GM21717 (cell line): Measurements from ENCODE around the gene NEMP1.
"Not testable (repeated sequence)": the region's sequence is repeated elsewhere in the genome, so short reads cannot be mapped to it uniquely, and the experiment has no call there.

ENCODE experiments used
- ATAC-seq: cut with Tn5 transposase; IDR thresholded peaks from one replicate; pipeline ENCODE4 v1.9.1; 2021; ENCODE audit warnings: mild to moderate bottlenecking, moderate library complexity; ENCODE audit not compliant: unreplicated experiment

The NEMP1 gene, protein sequence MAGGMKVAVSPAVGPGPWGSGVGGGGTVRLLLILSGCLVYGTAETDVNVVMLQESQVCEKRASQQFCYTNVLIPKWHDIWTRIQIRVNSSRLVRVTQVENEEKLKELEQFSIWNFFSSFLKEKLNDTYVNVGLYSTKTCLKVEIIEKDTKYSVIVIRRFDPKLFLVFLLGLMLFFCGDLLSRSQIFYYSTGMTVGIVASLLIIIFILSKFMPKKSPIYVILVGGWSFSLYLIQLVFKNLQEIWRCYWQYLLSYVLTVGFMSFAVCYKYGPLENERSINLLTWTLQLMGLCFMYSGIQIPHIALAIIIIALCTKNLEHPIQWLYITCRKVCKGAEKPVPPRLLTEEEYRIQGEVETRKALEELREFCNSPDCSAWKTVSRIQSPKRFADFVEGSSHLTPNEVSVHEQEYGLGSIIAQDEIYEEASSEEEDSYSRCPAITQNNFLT

GRCh38 chr12:57078519-57079404 lies at the start of gene NEMP1:
Gene NEMP1 (minus strand): TSS chr12:57078791. CDS start chr12:57078745, 46 bp downstream.
- peak; percentile 97 for ATAC-seq

DNA sequence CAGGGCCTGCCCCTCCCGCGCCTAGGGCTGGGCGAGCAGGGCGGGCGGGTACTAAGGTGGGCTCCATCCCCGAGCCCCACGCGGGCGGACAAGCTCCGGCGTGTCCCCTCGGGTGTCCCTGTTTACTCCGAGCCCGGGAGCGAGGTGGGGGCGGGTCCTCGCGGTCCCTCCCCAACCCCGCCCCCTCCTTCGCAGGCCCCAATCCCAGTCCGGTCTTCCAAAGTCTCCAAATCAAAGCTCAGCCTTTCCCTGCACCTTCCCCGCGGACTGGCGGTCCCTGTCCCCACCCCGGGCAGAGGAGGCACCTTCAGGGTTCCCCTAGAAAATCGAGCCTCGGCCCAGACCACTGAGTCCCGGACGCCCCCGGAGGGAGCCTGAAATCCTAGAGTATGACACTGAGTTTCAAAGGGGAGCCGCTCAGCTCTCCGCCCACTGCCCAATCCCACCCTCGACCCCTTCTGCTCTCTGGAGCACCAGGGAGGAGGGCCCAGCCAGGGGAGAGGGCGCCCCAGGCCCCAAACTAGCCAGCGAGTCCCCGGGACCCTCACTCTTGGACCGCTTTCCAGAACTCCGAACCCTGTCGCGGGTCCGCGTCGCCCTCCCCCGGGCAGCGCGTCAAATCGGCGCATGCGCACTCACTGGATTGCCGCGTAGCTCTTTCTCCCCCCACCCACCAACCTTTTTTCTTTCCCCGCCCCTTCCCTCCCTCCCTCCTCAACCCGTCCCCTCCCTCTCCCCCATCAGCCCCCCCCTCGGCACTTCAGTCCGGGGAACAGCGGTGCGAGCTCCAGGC lies 49.3 kb upstream of the NEMP1 start, which contains the start of gene LRP1:
LRP1 (plus strand) TSS at position 758 of the 793 bp plus-strand sequence. CDS start 482 bp downstream, outside the sequence.
- no peak for ATAC-seq

GRCh38 chr12:57127101-57127725 lies 48.6 kb upstream of the NEMP1 start:
- no peak for ATAC-seq

- ATAC-seq = no peak
Measured at GRCh38 chr12:57126561-57126960, 48.0 kb upstream of the NEMP1 start.

DNA sequence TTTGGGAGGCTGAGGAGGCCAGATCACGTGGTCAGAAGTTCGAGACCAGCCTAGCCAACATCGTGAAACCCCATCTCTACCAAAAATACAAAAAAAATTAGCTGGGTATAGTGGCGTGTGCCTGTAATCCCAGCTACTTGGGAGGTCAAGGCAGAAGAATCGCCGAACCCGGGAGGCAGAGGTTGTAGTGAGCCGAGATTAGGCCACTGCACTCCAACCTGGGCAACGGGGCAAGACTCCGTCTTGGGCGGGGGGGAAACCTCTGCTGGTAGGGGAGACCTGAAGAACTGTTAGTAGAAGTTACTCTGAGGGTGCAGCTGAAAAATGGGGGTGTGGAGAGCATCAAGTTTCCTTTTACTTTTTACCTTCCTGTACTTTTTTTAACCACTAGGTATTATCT lies 47.5 kb upstream of the NEMP1 start:
- no peak for ATAC-seq

- no peak for ATAC-seq
Measured at GRCh38 chr12:57124261-57124877, 45.8 kb upstream of the NEMP1 start.

DNA sequence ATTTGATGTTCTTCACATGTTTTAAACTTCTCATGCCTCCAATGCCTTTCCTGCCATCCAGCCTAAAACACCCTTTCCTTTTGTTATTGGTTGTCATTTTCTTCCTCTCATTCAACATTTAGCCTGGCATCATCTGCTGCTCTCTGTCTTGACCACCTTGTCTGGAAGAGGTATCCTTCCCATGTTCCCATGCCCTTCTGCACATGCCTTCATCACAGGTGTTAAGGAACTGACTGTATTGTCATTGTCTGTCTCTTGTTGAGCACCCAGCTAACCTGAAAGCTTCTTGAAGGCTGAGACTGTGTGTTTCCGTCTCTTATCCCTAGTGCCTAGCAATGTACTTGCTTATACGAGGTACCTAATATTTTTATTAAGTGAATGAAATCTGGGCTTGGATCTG lies 45.2 kb upstream of the NEMP1 start:
- ATAC-seq = no peak

DNA sequence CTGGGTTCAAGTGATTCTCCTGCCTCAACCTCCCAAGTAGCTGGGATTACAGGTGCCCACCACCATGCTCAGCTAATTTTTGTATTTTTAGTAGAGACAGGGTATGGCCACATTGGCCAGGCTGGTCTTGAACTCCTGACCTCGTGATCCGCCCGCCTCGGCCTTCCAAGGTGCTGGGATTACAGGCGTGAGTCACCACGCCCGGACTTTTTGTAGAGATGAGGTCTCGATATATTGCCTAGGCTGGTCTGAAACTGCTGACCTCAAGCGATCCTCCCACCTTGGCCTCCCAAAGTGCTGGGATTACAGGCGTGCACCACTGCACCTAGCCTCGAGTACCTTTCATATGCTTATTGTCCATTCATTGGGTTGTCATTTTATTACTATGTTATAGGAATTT lies 42.1 kb upstream of the NEMP1 start:
- ATAC-seq = not testable (repeated sequence)

DNA sequence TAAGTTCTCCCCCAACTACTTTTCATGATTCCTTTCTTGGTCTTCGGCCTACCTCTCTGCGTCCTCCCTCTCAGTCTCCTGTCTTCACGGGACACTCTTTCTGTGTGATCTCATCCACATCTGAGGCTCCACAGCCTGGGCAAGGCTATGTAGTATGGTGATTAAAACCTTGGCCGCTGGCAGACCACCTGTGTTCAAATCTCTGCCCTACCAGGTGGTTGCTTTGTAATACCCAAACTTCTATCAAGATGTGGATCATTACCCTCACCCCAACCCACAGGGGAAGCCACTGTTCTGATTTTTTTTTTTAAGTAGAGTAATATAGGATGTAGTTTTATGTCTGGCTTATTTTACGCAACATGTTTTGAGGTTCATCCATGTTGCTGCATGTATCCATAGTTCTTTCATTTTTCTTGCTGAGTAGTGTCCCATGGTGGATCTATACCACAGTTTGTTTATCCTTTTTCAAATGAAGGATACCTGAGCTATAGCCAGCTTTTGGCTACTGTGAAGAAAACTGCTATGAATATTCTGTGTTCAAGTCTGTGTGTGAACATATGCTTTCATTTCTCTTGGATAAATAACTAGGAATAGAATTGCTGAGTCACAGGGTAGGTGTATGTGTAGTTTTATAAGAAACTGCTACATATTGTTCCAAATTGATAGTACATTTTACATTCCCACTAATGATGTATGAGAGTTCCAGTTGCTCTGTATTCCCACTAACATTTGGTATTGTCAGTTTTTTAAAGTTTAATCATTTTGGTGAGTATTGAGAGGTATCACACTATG lies 40.9 kb upstream of the NEMP1 start:
- ATAC-seq = no peak

GRCh38 chr12:57118711-57119271 lies 40.2 kb upstream of the NEMP1 start:
- ATAC-seq = peak; percentile 63

- no peak for ATAC-seq
Measured at GRCh38 chr12:57116580-57117281, 38.1 kb upstream of the NEMP1 start.

DNA sequence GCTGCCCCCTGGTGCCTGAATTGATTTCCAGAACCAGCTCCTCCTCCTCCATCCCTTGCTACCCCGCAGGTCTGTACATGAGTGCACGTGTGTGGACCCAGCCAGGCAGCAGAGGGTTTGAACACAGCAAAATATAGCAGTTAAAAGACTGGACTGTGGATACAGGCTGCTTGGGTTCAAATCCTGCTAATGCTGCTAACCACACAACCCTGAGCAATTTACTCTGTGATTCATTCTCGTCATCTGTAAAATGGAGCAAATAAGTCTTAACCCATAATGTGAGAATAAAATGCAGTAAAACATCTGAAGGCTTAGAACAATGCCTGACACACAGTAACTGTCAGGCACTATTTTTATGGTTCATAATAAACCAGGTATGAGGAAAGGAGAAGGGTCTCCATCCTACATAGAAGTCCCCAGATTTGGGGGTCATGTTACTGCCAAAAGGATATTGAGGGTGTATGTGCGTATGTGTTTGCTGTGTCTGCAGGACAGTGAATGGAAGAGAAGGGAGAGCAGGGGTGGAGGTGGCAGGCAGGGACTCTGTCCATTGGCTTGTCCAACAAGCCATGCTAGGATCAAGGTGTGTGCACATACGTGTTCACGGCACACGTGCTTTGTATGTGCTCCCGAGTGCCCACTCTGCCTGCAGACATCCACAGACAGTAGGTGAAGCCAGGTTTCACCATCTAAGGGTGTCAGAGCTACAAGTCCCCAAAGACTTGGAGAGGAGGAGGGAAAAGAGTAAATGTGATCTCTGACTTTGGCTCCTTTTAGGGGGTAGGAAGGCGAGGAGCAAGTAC lies 34.1 kb upstream of the NEMP1 start:
- peak; percentile 48 for ATAC-seq

- peak; percentile 44 for ATAC-seq
Measured at GRCh38 chr12:57111031-57111734, 32.6 kb upstream of the NEMP1 start, which contains the start of gene STAT6. Gene STAT6 (minus strand): TSS chr12:57111362. CDS start chr12:57108278, 3,084 bp downstream.

GRCh38 chr12:57110104-57111030 lies 31.8 kb upstream of the NEMP1 start:
- ATAC-seq = peak; percentile 43
